Osteoblast (primary cell): ENCODE results near the gene BRME1. TPM values are rescaled to one million over a fixed set of nuclear protein-coding genes. Genes with fewer than 3 reads are reported as not detected.
A peak's percentile ranks its signal among the peaks of the same experiment; 100 is the strongest.

ENCODE experiments used
- DNase-seq: peaks from one replicate; pipeline ENCODE4 v3.0.0; 2011; ENCODE audit warnings: low spot score, mixed read lengths; ENCODE audit not compliant: insufficient read length; ENCODE audit errors: missing footprints
- H2AFZ ChIP-seq: 2 replicates; pipeline ENCODE4 v1.6.0; 2011; ENCODE audit warnings: mild to moderate bottlenecking, low read length
- H3K27ac ChIP-seq: 2 replicates; pipeline ENCODE4 v1.5.1; 2011; ENCODE audit warnings: mild to moderate bottlenecking, low read depth, low read length, moderate library complexity
- H3K27me3 ChIP-seq: 2 replicates; pipeline ENCODE4 v1.6.0; 2012; ENCODE audit warnings: mild to moderate bottlenecking, control low read depth, inconsistent platforms, low read length, moderate library complexity; ENCODE audit not compliant: insufficient read depth
- H3K36me3 ChIP-seq: 2 replicates; pipeline ENCODE4 v1.5.1; 2011; ENCODE audit warnings: mild to moderate bottlenecking, low read length, control low read depth, moderate library complexity; ENCODE audit not compliant: insufficient read depth
- H3K4me1 ChIP-seq: 2 replicates; pipeline ENCODE4 v1.5.1; 2011; ENCODE audit warnings: mild to moderate bottlenecking, low read length, control low read depth, moderate library complexity; ENCODE audit not compliant: insufficient read depth
- H3K4me2 ChIP-seq: 2 replicates; pipeline ENCODE4 v1.6.0; 2011; ENCODE audit warnings: mild to moderate bottlenecking, low read length; ENCODE audit not compliant: insufficient read depth
- H3K4me3 ChIP-seq: fragments of 200-600 bp; sonication (generic); 3 replicates; pipeline ENCODE4 v1.5.1; 2012; ENCODE audit warnings: mild to moderate bottlenecking, low read length, inconsistent platforms; ENCODE audit not compliant: insufficient read depth
- H3K79me2 ChIP-seq: 2 replicates; pipeline ENCODE4 v1.6.0; 2012; ENCODE audit warnings: mild to moderate bottlenecking, low read length, control low read depth, inconsistent platforms; ENCODE audit not compliant: insufficient read depth
- H3K9me3 ChIP-seq: 2 replicates; pipeline ENCODE4 v1.5.1; 2011; ENCODE audit warnings: low read depth, low read length, control low read depth
- H4K20me1 ChIP-seq: 2 replicates; pipeline ENCODE4 v1.6.0; 2012; ENCODE audit warnings: mild to moderate bottlenecking, low read length, control low read depth; ENCODE audit not compliant: insufficient read depth
- CTCF ChIP-seq: IDR thresholded peaks from 2 replicates; pipeline ENCODE4 v1.5.1; 2011; ENCODE audit warnings: mild to moderate bottlenecking, low read depth, low read length, moderate library complexity; ENCODE audit errors: extremely low read depth
- total RNA-seq: library from RNA; depleted of rRNA; stranded (reverse); fragments of >200 nt; gene quantifications from 2 replicates; pipeline ENCODE4 v1.2.3, GENCODE V29; 2012

The BRME1 gene
- total RNA-seq, 1 donor, result 0.72 TPM

- Histone ChIP-seq H2AFZ (no peak overlapping the region), H3K4me1 (peaks cover 7% of the 10 kb centered on the region), H3K9me3 (no peaks in the 10 kb centered on the region), H3K79me2 (no peaks in the 10 kb centered on the region), H3K4me3 (no peak overlapping the region), H3K36me3 (no peaks in the 10 kb centered on the region), H4K20me1 (no peaks in the 10 kb centered on the region), H3K27me3 (no peaks in the 10 kb centered on the region), H3K27ac (no peak overlapping the region), H3K4me2 (no peak overlapping the region)
- DNase-seq, result no peak
- no peak for TF ChIP-seq CTCF
Measured at GRCh38 chr19:13890136-13890535, 15.8 kb downstream of the BRME1 start.

- H2AFZ ChIP-seq, result no peak overlapping the region
- DNase-seq, result peak; percentile 49
- H3K4me2 ChIP-seq, result no peak overlapping the region
- no peaks in the 10 kb centered on the region for H3K79me2 ChIP-seq
- TF ChIP-seq CTCF, result no peak
- no peaks in the 10 kb centered on the region for H3K27me3 ChIP-seq
- no peaks in the 10 kb centered on the region for H3K9me3 ChIP-seq
- H3K4me3 ChIP-seq, result no peak overlapping the region
- H4K20me1 ChIP-seq, result no peaks in the 10 kb centered on the region
- H3K36me3 ChIP-seq, result no peaks in the 10 kb centered on the region
- peaks cover 7% of the 10 kb centered on the region for H3K4me1 ChIP-seq
- no peak overlapping the region for H3K27ac ChIP-seq
Measured at GRCh38 chr19:13888281-13888680, 17.6 kb downstream of the BRME1 start.

GRCh38 chr19:13887517-13887916 lies 18.4 kb downstream of the BRME1 start:
- no peaks in the 10 kb centered on the region for H3K79me2 ChIP-seq
- H3K9me3 ChIP-seq, result no peaks in the 10 kb centered on the region
- no peaks in the 10 kb centered on the region for H4K20me1 ChIP-seq
- peaks cover 7% of the 10 kb centered on the region for H3K4me1 ChIP-seq
- peak overlapping the region; percentile 46 for H2AFZ ChIP-seq
- no peak overlapping the region for H3K4me3 ChIP-seq
- peak; percentile 93 for DNase-seq
- H3K4me2 ChIP-seq, result peak overlapping the region; percentile 39
- no peak for TF ChIP-seq CTCF
- H3K36me3 ChIP-seq, result no peaks in the 10 kb centered on the region
- no peaks in the 10 kb centered on the region for H3K27me3 ChIP-seq
- no peak overlapping the region for H3K27ac ChIP-seq

- H3K4me2 ChIP-seq, result peak overlapping the region; percentile 39
- peak; percentile 68 for DNase-seq
- H4K20me1 ChIP-seq, result no peaks in the 10 kb centered on the region
- H3K79me2 ChIP-seq, result no peaks in the 10 kb centered on the region
- peaks cover 9% of the 10 kb centered on the region for H3K4me1 ChIP-seq
- no peak for TF ChIP-seq CTCF
- H3K4me3 ChIP-seq, result no peak overlapping the region
- H2AFZ ChIP-seq, result peak overlapping the region; percentile 46
- no peaks in the 10 kb centered on the region for H3K27me3 ChIP-seq
- no peak overlapping the region for H3K27ac ChIP-seq
- no peaks in the 10 kb centered on the region for H3K36me3 ChIP-seq
- no peaks in the 10 kb centered on the region for H3K9me3 ChIP-seq
Measured at GRCh38 chr19:13887018-13887436, 18.9 kb downstream of the BRME1 start.
